Activated CD4-positive, alpha-beta memory T cell treated with anti-CD3 and anti-CD28 coated beads for 36 hours (primary cell): ENCODE data around the gene ADGRV1. TPM values are rescaled to one million over a fixed set of nuclear protein-coding genes. Genes with fewer than 3 reads are reported as not detected.
"Not testable (repeated sequence)": the region's sequence is repeated elsewhere in the genome, so short reads cannot be mapped to it uniquely, and the experiment has no call there.

Experiments used
- CTCF ChIA-PET: fragments of 350-600 bp; sonication (Branson Sonifier 250); formaldehyde crosslinking; loops from one replicate; lab custom pipeline; 2021; ENCODE audit warnings: antibody characterized with exemption, inconsistent platforms; lab: Charles Lee
- POLR2A ChIA-PET: fragments of 350-600 bp; sonication (Branson Sonifier 250); formaldehyde crosslinking; loops from one replicate; lab custom pipeline; 2021; ENCODE audit warnings: antibody characterized with exemption; lab: Charles Lee
- DNase-seq: peaks from one replicate; pipeline ENCODE4 v3.0.0-alpha.2; 2020
- H3K27ac Mint-ChIP-seq: one replicate; pipeline ENCODE4 v1.8.0; 2021; ENCODE audit warnings: mixed read lengths
- H3K27me3 Mint-ChIP-seq: one replicate; pipeline ENCODE4 v1.8.0; 2021; ENCODE audit warnings: mixed read lengths
- H3K36me3 Mint-ChIP-seq: one replicate; pipeline ENCODE4 v1.8.0; 2021; ENCODE audit warnings: mixed read lengths
- H3K4me1 Mint-ChIP-seq: one replicate; pipeline ENCODE4 v1.8.0; 2021; ENCODE audit warnings: low read depth, mixed read lengths
- H3K4me3 Mint-ChIP-seq: one replicate; pipeline ENCODE4 v1.8.0; 2021; ENCODE audit warnings: mild to moderate bottlenecking, mixed read lengths
- H3K9me3 Mint-ChIP-seq: one replicate; pipeline ENCODE4 v1.8.0; 2021; ENCODE audit warnings: mixed read lengths
- intact Hi-C: fragments of 100-400 bp; cut with micrococcal nuclease; formaldehyde crosslinking; loops from one replicate; pipeline ENCODE4 v1.15.1; 2023
- total RNA-seq, 2 experiments: library from RNA; stranded (reverse); gene quantifications; one replicate each; pipeline ENCODE4 v1.2.3, GENCODE V29; 2021

Gene ADGRV1
- total RNA-seq, 2 experiments from 2014 or later = 0.05 TPM; not detected in 1

- ChIA-PET POLR2A (no interaction called here), CTCF (interaction anchor here (0.7 to 3.5 kb wide), 31 partner anchors 10 to 640 kb away, joined by 3 to 38 read pairs (median 4); partner anchors contain the start of gene CETN3)
- Mint-ChIP-seq H3K27ac (no peak overlapping the region), H3K4me3 (no peak overlapping the region), H3K27me3 (peaks cover 4% of the 10 kb centered on the region), H3K4me1 (no peaks in the 10 kb centered on the region), H3K9me3 (no peaks in the 10 kb centered on the region), H3K36me3 (no peaks in the 10 kb centered on the region)
- intact Hi-C loops = loop anchor here (1.0 to 10.0 kb wide), 2 partner anchors 74 to 259 kb away; partner anchors contain the start of gene LYSMD3
- DNase-seq = peak; percentile 70
These were observed 225.1 kb downstream of the ADGRV1 start for GRCh38 chr5:90783460-90784333.

- Mint-ChIP-seq H3K9me3 (no peaks in the 10 kb centered on the region), H3K27me3 (peaks cover 5% of the 10 kb centered on the region), H3K4me1 (no peaks in the 10 kb centered on the region), H3K36me3 (no peaks in the 10 kb centered on the region), H3K27ac (no peak overlapping the region), H3K4me3 (no peak overlapping the region)
- ChIA-PET POLR2A (no interaction called here), CTCF (interaction anchor here (0.7 to 0.8 kb wide), 2 partner anchors 31 to 354 kb away, joined by 3 read pairs; no protein-coding TSS in a partner anchor)
- intact Hi-C loops = loop anchor here (10.0 kb wide), 1 partner anchor 262 kb away; the partner anchor contains the start of gene LYSMD3
- no peak for DNase-seq
These were observed 228.2 kb downstream of the ADGRV1 start for GRCh38 chr5:90786756-90787155.

- ChIA-PET CTCF (interaction anchor here (2.5 to 3.2 kb wide), 2 partner anchors 9 to 10 kb away, joined by 10 to 27 read pairs; no protein-coding TSS in a partner anchor), POLR2A (no interaction called here)
- peaks cover 14% of the 10 kb centered on the region for H3K27me3 Mint-ChIP-seq
- H3K4me1 Mint-ChIP-seq = no peaks in the 10 kb centered on the region
- DNase-seq = no peak
- H3K4me3 Mint-ChIP-seq = no peak overlapping the region
- intact Hi-C loops = no loop called here
- H3K27ac Mint-ChIP-seq = no peak overlapping the region
- peaks cover 3% of the 10 kb centered on the region for H3K36me3 Mint-ChIP-seq
- peaks cover 19% of the 10 kb centered on the region for H3K9me3 Mint-ChIP-seq
These were observed 234.1 kb downstream of the ADGRV1 start for GRCh38 chr5:90792725-90793124.

- CTCF ChIA-PET = interaction anchor here (0.6 to 3.2 kb wide), 4 partner anchors 9 to 627 kb away, joined by 3 to 27 read pairs (median 6); no protein-coding TSS in a partner anchor
- Mint-ChIP-seq H3K4me3 (no peak overlapping the region), H3K27ac (no peak overlapping the region), H3K27me3 (peaks cover 14% of the 10 kb centered on the region), H3K36me3 (peaks cover 3% of the 10 kb centered on the region), H3K9me3 (peaks cover 19% of the 10 kb centered on the region), H3K4me1 (no peaks in the 10 kb centered on the region)
- no peak for DNase-seq
- POLR2A ChIA-PET = no interaction called here
- intact Hi-C loops = no loop called here
These were observed 234.6 kb downstream of the ADGRV1 start for GRCh38 chr5:90793183-90793582.

- H3K9me3 Mint-ChIP-seq = peaks cover 26% of the 10 kb centered on the region
- CTCF ChIA-PET, H3K27ac Mint-ChIP-seq, H3K4me3 Mint-ChIP-seq, DNase-seq, POLR2A ChIA-PET, H3K36me3 Mint-ChIP-seq, H3K4me1 Mint-ChIP-seq, intact Hi-C loops, H3K27me3 Mint-ChIP-seq: not testable (repeated sequence)
These were observed 238.3 kb downstream of the ADGRV1 start for GRCh38 chr5:90796919-90797318.

GRCh38 chr5:90800082-90800481 is 241.5 kb downstream of the ADGRV1 start:
- POLR2A ChIA-PET, CTCF ChIA-PET, H3K36me3 Mint-ChIP-seq: not testable (repeated sequence)

GRCh38 chr5:90800515-90800914 is 241.9 kb downstream of the ADGRV1 start:
- DNase-seq, POLR2A ChIA-PET, H3K27me3 Mint-ChIP-seq, H3K4me1 Mint-ChIP-seq, H3K4me3 Mint-ChIP-seq, H3K36me3 Mint-ChIP-seq, H3K27ac Mint-ChIP-seq, intact Hi-C loops: not testable (repeated sequence)
- H3K9me3 Mint-ChIP-seq = peaks cover 26% of the 10 kb centered on the region
- CTCF ChIA-PET = interaction anchor here (1.6 kb wide), 1 partner anchor 16 kb away, joined by 7 read pairs; no protein-coding TSS in a partner anchor

More at GRCh38 chr5:90800082-90800481, 241.5 kb downstream of the ADGRV1 start:
- H3K9me3 Mint-ChIP-seq = peaks cover 26% of the 10 kb centered on the region
- H3K27me3 Mint-ChIP-seq, H3K4me1 Mint-ChIP-seq, DNase-seq, H3K4me3 Mint-ChIP-seq, intact Hi-C loops, H3K27ac Mint-ChIP-seq: not testable (repeated sequence)

- CTCF ChIA-PET = interaction anchor here (0.6 to 1.6 kb wide), 7 partner anchors 9 to 616 kb away, joined by 3 to 13 read pairs (median 5); no protein-coding TSS in a partner anchor
- Mint-ChIP-seq H3K4me3 (no peak overlapping the region), H3K4me1 (no peaks in the 10 kb centered on the region), H3K27me3 (peaks cover 1% of the 10 kb centered on the region), H3K36me3 (no peaks in the 10 kb centered on the region), H3K9me3 (peaks cover 8% of the 10 kb centered on the region), H3K27ac (no peak overlapping the region)
- POLR2A ChIA-PET = no interaction called here
- no peak for DNase-seq
- intact Hi-C loops = loop anchor here (2.0 kb wide), 1 partner anchor 616 kb away; no protein-coding TSS in a partner anchor
These were observed 244.1 kb downstream of the ADGRV1 start for GRCh38 chr5:90802474-90803317.

GRCh38 chr5:90803381-90803780 is 244.8 kb downstream of the ADGRV1 start:
- DNase-seq = no peak
- H3K36me3 Mint-ChIP-seq = no peaks in the 10 kb centered on the region
- intact Hi-C loops = loop anchor here (2.0 kb wide), 1 partner anchor 615 kb away; no protein-coding TSS in a partner anchor
- no peak overlapping the region for H3K4me3 Mint-ChIP-seq
- POLR2A ChIA-PET = no interaction called here
- H3K4me1 Mint-ChIP-seq = no peaks in the 10 kb centered on the region
- CTCF ChIA-PET = interaction anchor here (0.7 to 1.6 kb wide), 5 partner anchors 10 to 615 kb away, joined by 3 to 13 read pairs (median 5); no protein-coding TSS in a partner anchor
- peaks cover 1% of the 10 kb centered on the region for H3K27me3 Mint-ChIP-seq
- H3K27ac Mint-ChIP-seq = no peak overlapping the region
- H3K9me3 Mint-ChIP-seq = peaks cover 7% of the 10 kb centered on the region

GRCh38 chr5:90803876-90804275 is 245.3 kb downstream of the ADGRV1 start:
- no peak overlapping the region for H3K27ac Mint-ChIP-seq
- peaks cover 1% of the 10 kb centered on the region for H3K27me3 Mint-ChIP-seq
- intact Hi-C loops = loop anchor here (2.0 kb wide), 1 partner anchor 615 kb away; no protein-coding TSS in a partner anchor
- peaks cover 7% of the 10 kb centered on the region for H3K9me3 Mint-ChIP-seq
- CTCF ChIA-PET = interaction anchor here (1.6 kb wide), 1 partner anchor 14 kb away, joined by 4 read pairs; no protein-coding TSS in a partner anchor
- DNase-seq = no peak
- no peak overlapping the region for H3K4me3 Mint-ChIP-seq
- H3K36me3 Mint-ChIP-seq = no peaks in the 10 kb centered on the region
- H3K4me1 Mint-ChIP-seq = no peaks in the 10 kb centered on the region
- POLR2A ChIA-PET = no interaction called here

GRCh38 chr5:90807496-90807895 is 248.9 kb downstream of the ADGRV1 start:
- H3K9me3 Mint-ChIP-seq = no peaks in the 10 kb centered on the region
- no peak overlapping the region for H3K27ac Mint-ChIP-seq
- ChIA-PET POLR2A (no interaction called here), CTCF (interaction anchor here (1.0 kb wide), 1 partner anchor 612 kb away, joined by 5 read pairs; no protein-coding TSS in a partner anchor)
- no peak overlapping the region for H3K4me3 Mint-ChIP-seq
- no peaks in the 10 kb centered on the region for H3K4me1 Mint-ChIP-seq
- no peaks in the 10 kb centered on the region for H3K36me3 Mint-ChIP-seq
- DNase-seq = no peak
- intact Hi-C loops = no loop called here
- H3K27me3 Mint-ChIP-seq = peaks cover 1% of the 10 kb centered on the region
